ENCODE data around the gene RBM10.

The RBM10 gene

GRCh38 chrX:47146936-47147859 lies 2.2 kb downstream of the RBM10 start:
- no peak for DNase-seq (ENCODE audit: low read depth)

- DNase-seq (ENCODE audit: low read depth) = peak; percentile 40
Measured at GRCh38 chrX:47148946-47149345, 3.9 kb downstream of the RBM10 start.

- no peak for DNase-seq (ENCODE audit: low read depth)
Measured at GRCh38 chrX:47151435-47151834, 6.4 kb downstream of the RBM10 start.

- DNase-seq (ENCODE audit: low read depth) = peak; percentile 12
Measured at GRCh38 chrX:47156611-47157520, 11.8 kb downstream of the RBM10 start.

GRCh38 chrX:47158131-47158530 lies 13.1 kb downstream of the RBM10 start:
- DNase-seq (ENCODE audit: low read depth) = no peak

- no peak for DNase-seq (ENCODE audit: low read depth)
Measured at GRCh38 chrX:47158781-47159180, 13.8 kb downstream of the RBM10 start.

GRCh38 chrX:47160781-47161180 lies 15.8 kb downstream of the RBM10 start:
- no peak for DNase-seq (ENCODE audit: low read depth)

- no peak for DNase-seq (ENCODE audit: low read depth)
Measured at GRCh38 chrX:47162927-47163583, 18.0 kb downstream of the RBM10 start.

GRCh38 chrX:47164420-47164819 lies 19.4 kb downstream of the RBM10 start:
- DNase-seq (ENCODE audit: low read depth) = no peak

GRCh38 chrX:47166126-47166525 lies 21.1 kb downstream of the RBM10 start:
- peak; percentile 72 for DNase-seq (ENCODE audit: low read depth)

GRCh38 chrX:47168495-47169073 lies 23.6 kb downstream of the RBM10 start:
- no peak for DNase-seq (ENCODE audit: low read depth)

- DNase-seq (ENCODE audit: low read depth) = no peak
Measured at GRCh38 chrX:47169273-47169672, 24.3 kb downstream of the RBM10 start.

GRCh38 chrX:47169726-47170515 lies 24.9 kb downstream of the RBM10 start:
- peak; percentile 70 for DNase-seq (ENCODE audit: low read depth)

GRCh38 chrX:47170861-47171692 lies 26.1 kb downstream of the RBM10 start:
- DNase-seq (ENCODE audit: low read depth) = no peak

- no peak for DNase-seq (ENCODE audit: low read depth)
Measured at GRCh38 chrX:47171996-47172395, 27.0 kb downstream of the RBM10 start.

GRCh38 chrX:47172549-47172948 lies 27.5 kb downstream of the RBM10 start:
- DNase-seq (ENCODE audit: low read depth) = no peak

- DNase-seq (ENCODE audit: low read depth) = no peak
Measured at GRCh38 chrX:47172971-47173792, 28.2 kb downstream of the RBM10 start.

GRCh38 chrX:47174376-47174775 lies 29.4 kb downstream of the RBM10 start:
- no peak for DNase-seq (ENCODE audit: low read depth)

Data from iris pigment epithelial cell (primary cell).